Gastrocnemius medialis (tissue), 4 donors: ENCODE measurements around the gene ZNF445. TPM values are rescaled to one million over a fixed set of nuclear protein-coding genes. Genes with fewer than 3 reads are reported as not detected.
"Not testable (repeated sequence)": the region's sequence is repeated elsewhere in the genome, so short reads cannot be mapped to it uniquely, and the experiment has no call there.

Source experiments
- ATAC-seq, 2 donors: fragments of 150-250 bp; one replicate each; pipeline ENCODE4 v1.9.1; 2016
- DNase-seq, 2 donors: peaks; one replicate each; pipeline ENCODE4 v3.0.0-alpha.2; 2019
- H3K27ac ChIP-seq, 4 donors: fragments of 200-600 bp; sonication (generic); 1 replicate in 1 of 4; 2 replicates in 3 of 4; pipeline ENCODE4 v1.5.1; 2016 to 2018; ENCODE audit warnings: mild to moderate bottlenecking in 2 of 4, moderate library complexity in 1 of 4
- H3K27me3 ChIP-seq, 3 donors: fragments of 200-600 bp; sonication (generic) in 2 of 3; 1 replicate in 1 of 3; 2 replicates in 2 of 3; pipeline versions ENCODE4 v1.5.1 to v1.6.0; 2016 to 2019; ENCODE audit warnings: mild to moderate bottlenecking in 1 of 3, moderate library complexity in 1 of 3
- H3K36me3 ChIP-seq, 2 donors: fragments of 200-600 bp; sonication (generic) in 1 of 2; one replicate each; pipeline ENCODE4 v1.5.1; 2017 to 2018
- H3K4me1 ChIP-seq, 2 donors: fragments of 200-600 bp; sonication (generic) in 1 of 2; one replicate each; pipeline ENCODE4 v1.5.1; 2016 to 2017; ENCODE audit warnings: mild to moderate bottlenecking in 2 of 2
- H3K4me3 ChIP-seq, 4 donors: fragments of 200-600 bp; sonication (generic) in 3 of 4; 1 replicate in 1 of 4; 2 replicates in 3 of 4; pipeline ENCODE4 v1.5.1; 2016 to 2019; ENCODE audit warnings: mild to moderate bottlenecking in 2 of 4
- H3K9me3 ChIP-seq, 3 donors: fragments of 200-600 bp; sonication (generic) in 2 of 3; 1 replicate in 1 of 3; 2 replicates in 2 of 3; pipeline ENCODE4 v1.5.1; 2016 to 2019
- CTCF ChIP-seq, 5 experiments: fragments of 450-650 bp in 3 of 5; fragments of 200-600 bp in 2 of 5; sonication (generic) in 2 of 5; IDR thresholded peaks in 4 of 5; conservative IDR thresholded peaks in 1 of 5; 1 replicate in 4 of 5; 2 replicates in 1 of 5; pipeline ENCODE4 v1.5.1; 2016 to 2019; ENCODE audit warnings: antibody characterized with exemption in 5 of 5, mild to moderate bottlenecking in 3 of 5, moderate library complexity in 3 of 5
- POLR2A ChIP-seq, 2 donors: fragments of 450-650 bp; IDR thresholded peaks; one replicate each; pipeline ENCODE4 v1.6.1; 2017; ENCODE audit warnings: antibody characterized with exemption in 2 of 2, mild to moderate bottlenecking in 2 of 2, moderate library complexity in 2 of 2
- in situ Hi-C, 4 donors: fragments of 200-750 bp; cut with MboI; loops; one replicate each; pipeline versions ENCODE4 v1.15.0 to v1.8.0; 2017; ENCODE audit warnings: low sequenced_read_pairs in 4 of 4
- intact Hi-C: fragments of 100-400 bp; cut with DNase I; formaldehyde crosslinking; loops from one replicate; pipeline ENCODE4 v1.15.1; 2023; ENCODE audit warnings: low total_unique reads
- total RNA-seq, 4 donors: library from RNA; depleted of rRNA; stranded (reverse); fragments of >200 nt; gene quantifications; one replicate each; pipeline versions ENCODE4 v1.1.0 to v1.2.3, GENCODE V29; 2016

ZNF445 gene
- total RNA-seq, 4 donors from 2014 or later = 3.6 to 6.2 (median 3.8) TPM

GRCh38 chr3:44464509-44464908, 13.0 kb downstream of the ZNF445 start:
- Histone ChIP-seq H3K9me3 (no peaks in the 10 kb centered on the region), H3K36me3 (peaks cover 0 to 14% of the 10 kb centered on the region in 2 donors), H3K27me3 (no peaks in the 10 kb centered on the region), H3K4me3 (no peak overlapping the region), H3K4me1 (no peaks in the 10 kb centered on the region), H3K27ac (no peak overlapping the region)
- ATAC-seq = no peak
- TF ChIP-seq POLR2A (IDR thresholded peaks at IDR 0.05) = no peak
- DNase-seq = no peak
- intact Hi-C loops (no loop called here), in situ Hi-C loops (no loop called here)

- peaks cover 0 to 46% of the 10 kb centered on the region in 2 donors for H3K36me3 ChIP-seq
- H3K27me3 ChIP-seq, DNase-seq, H3K4me3 ChIP-seq, H3K4me1 ChIP-seq, intact Hi-C loops, ATAC-seq, H3K27ac ChIP-seq, H3K9me3 ChIP-seq, in situ Hi-C loops: not testable (repeated sequence)
Observed at GRCh38 chr3:44460050-44460449, 17.4 kb downstream of the ZNF445 start.

GRCh38 chr3:44455318-44455717, 22.2 kb downstream of the ZNF445 start:
- no peak overlapping the region for H3K27ac ChIP-seq
- in situ Hi-C loops (no loop called here), intact Hi-C loops (no loop called here)
- no peak for DNase-seq
- H3K4me1 ChIP-seq = no peaks in the 10 kb centered on the region
- H3K9me3 ChIP-seq = no peaks in the 10 kb centered on the region
- no peak for ATAC-seq
- H3K36me3 ChIP-seq = peaks cover 5 to 76% of the 10 kb centered on the region in 2 donors
- TF ChIP-seq POLR2A (IDR thresholded peaks at IDR 0.05) (no peak), CTCF (IDR thresholded peaks at IDR 0.05 in 4 of 5, conservative IDR thresholded peaks at IDR 0.05 in 1 of 5) (no peak)
- H3K4me3 ChIP-seq = no peak overlapping the region
- H3K27me3 ChIP-seq = no peaks in the 10 kb centered on the region

- no peak for ATAC-seq
- no peak for DNase-seq
- Histone ChIP-seq H3K4me1 (no peaks in the 10 kb centered on the region), H3K27me3 (no peaks in the 10 kb centered on the region), H3K36me3 (peaks cover 5 to 86% of the 10 kb centered on the region in 2 donors), H3K4me3 (no peak overlapping the region), H3K9me3 (no peaks in the 10 kb centered on the region), H3K27ac (no peak overlapping the region)
- in situ Hi-C loops (no loop called here), intact Hi-C loops (no loop called here)
- TF ChIP-seq CTCF (IDR thresholded peaks at IDR 0.05 in 4 of 5, conservative IDR thresholded peaks at IDR 0.05 in 1 of 5) (no peak), POLR2A (IDR thresholded peaks at IDR 0.05) (no peak)
Observed at GRCh38 chr3:44454258-44454657, 23.2 kb downstream of the ZNF445 start.

- TF ChIP-seq CTCF (IDR thresholded peaks at IDR 0.05 in 4 of 5, conservative IDR thresholded peaks at IDR 0.05 in 1 of 5) (no peak), POLR2A (IDR thresholded peaks at IDR 0.05) (no peak)
- intact Hi-C loops = no loop called here
Observed at GRCh38 chr3:44451441-44451840, 26.0 kb downstream of the ZNF445 start.

GRCh38 chr3:44446929-44447328, 30.5 kb downstream of the ZNF445 start:
- Histone ChIP-seq H3K27me3 (no peaks in the 10 kb centered on the region), H3K27ac (no peak overlapping the region), H3K4me3 (no peak overlapping the region), H3K9me3 (no peaks in the 10 kb centered on the region), H3K36me3 (peaks cover 0 to 74% of the 10 kb centered on the region in 2 donors), H3K4me1 (no peaks in the 10 kb centered on the region)
- TF ChIP-seq POLR2A (IDR thresholded peaks at IDR 0.05) (no peak), CTCF (IDR thresholded peaks at IDR 0.05 in 4 of 5, conservative IDR thresholded peaks at IDR 0.05 in 1 of 5) (no peak)
- in situ Hi-C loops = no loop called here
- DNase-seq = no peak
- intact Hi-C loops = no loop called here
- ATAC-seq = no peak

More at GRCh38 chr3:44451441-44451840, 26.0 kb downstream of the ZNF445 start:
- DNase-seq (no peak), ATAC-seq (no peak)
- Histone ChIP-seq H3K27me3 (no peaks in the 10 kb centered on the region), H3K36me3 (peaks cover 5 to 96% of the 10 kb centered on the region in 2 donors), H3K4me3 (no peak overlapping the region), H3K4me1 (no peaks in the 10 kb centered on the region), H3K9me3 (no peaks in the 10 kb centered on the region), H3K27ac (no peak overlapping the region)
- in situ Hi-C loops = no loop called here
